DMS114 treated with DMSO at 0.1 percent for 48 hours (cell line): ENCODE results near the gene DNAAF9.
"Not testable (repeated sequence)": the region's sequence is repeated elsewhere in the genome, so short reads cannot be mapped to it uniquely, and the experiment has no call there.

ENCODE experiments used
- DNase-seq: peaks from one replicate; lab custom pipeline; 2025; ENCODE audit not compliant: unreplicated experiment; lab: John Stamatoyannopoulos, UW

DNAAF9 gene

DNA sequence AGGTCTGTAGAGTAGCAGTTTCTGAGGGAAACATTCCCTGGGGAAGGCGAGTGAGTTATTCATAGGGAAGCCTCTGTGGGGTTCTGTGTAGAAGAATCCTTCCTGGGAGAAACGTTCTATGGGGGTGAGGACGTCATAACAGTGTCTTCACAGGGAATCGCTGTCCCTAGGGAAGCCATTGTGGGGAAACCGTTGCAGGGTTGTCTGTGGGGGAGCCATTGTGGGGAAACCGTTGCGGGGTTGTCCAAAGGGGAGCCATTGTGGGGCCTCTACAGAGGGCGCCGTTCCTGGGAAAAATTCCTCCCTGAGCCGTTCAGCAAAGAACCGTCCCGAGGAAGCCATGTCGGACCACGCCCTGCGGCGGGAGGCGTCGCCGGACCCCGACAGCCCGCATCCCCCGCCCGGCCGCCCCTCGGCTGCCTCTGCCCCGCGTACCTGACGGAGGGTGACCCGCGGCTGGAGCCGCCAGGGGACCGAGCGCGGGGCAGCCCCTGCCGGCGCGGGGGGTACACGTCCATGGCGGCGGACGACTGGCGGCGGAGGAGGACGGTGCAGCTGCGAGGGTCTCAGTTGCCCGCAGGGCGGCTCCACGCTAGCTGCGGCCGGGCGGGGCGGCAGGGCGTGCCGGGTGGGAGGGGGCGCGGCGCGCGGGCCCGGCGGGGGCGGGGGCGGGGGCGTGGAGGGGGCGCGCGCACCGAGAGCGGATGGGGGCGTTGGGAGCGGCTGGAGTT, at the start of gene DNAAF9:
Gene DNAAF9, minus strand, starts transcription at position 630 of the 731 bp plus-strand sequence. Its CDS starts 112 bp downstream, at position 518.
- DNase-seq, result peak; percentile 56

- DNase-seq, result no peak
Observed at GRCh38 chr20:3456648-3457047, 49.2 kb upstream of the DNAAF9 start.

DNA sequence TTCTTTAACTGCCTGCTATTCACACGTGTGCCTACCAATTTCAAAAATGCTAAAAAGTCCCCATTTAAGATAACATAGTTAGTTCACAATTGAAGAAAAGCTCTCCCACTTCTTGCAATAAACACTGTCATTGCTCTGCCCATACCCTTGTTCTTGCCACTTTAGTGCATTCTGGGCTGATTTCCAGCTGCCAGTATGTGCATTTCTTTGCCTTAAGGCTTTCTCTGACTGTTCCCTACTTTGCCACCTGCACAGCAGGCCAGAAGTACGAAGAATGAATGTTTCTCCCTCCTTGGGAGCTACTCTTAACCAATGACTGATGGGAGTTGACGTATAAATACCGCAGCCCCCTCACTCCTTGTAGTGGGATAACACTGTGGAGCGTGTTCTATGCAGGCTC, 47.4 kb upstream of the DNAAF9 start:
- no peak for DNase-seq

- DNase-seq, result no peak
Observed at GRCh38 chr20:3452690-3453089, 45.2 kb upstream of the DNAAF9 start.

DNA sequence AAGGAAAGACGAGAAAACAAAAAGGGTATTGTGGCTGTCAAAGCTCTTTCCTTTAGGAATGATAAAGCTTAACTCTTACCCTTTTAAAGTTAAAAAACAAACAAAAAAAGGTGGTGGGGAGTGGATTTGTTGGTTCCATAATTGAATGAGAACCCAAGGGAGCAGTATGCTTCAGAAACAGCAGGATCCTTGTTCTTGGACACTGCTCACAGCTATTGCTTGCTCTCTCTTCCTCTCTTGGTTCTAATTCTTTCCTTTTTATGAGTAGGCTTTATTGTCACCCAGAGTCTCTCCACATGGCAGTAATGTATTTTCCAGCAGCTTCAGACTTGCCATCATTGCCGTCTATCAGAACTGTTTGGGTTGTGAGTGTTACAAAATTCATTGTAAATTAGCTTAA, 44.7 kb upstream of the DNAAF9 start:
- no peak for DNase-seq

DNA sequence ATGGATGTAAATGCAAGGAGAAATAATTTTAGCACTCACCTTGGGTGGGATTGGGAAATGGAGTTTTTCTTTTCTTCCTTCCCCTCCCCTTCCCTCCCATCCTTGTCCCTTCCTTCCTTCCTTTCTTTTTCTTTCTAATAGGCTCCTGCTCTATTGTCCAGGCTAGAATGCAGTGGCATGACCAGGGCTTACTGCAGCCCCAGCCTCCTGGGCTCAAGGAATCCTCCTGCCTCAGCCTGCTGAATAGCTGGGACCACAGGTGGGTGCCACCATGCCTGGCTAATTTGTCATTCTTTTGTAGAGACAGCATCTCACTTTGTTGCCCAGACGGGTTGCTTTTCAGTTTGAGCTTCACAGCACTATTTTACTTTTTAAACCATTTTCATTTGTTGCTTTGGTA, 41.9 kb upstream of the DNAAF9 start:
- no peak for DNase-seq

- no peak for DNase-seq
Observed at GRCh38 chr20:3447321-3447720, 39.9 kb upstream of the DNAAF9 start.

- no peak for DNase-seq
Observed at GRCh38 chr20:3446779-3447178, 39.3 kb upstream of the DNAAF9 start.

GRCh38 chr20:3436864-3437574, 29.6 kb upstream of the DNAAF9 start:
- no peak for DNase-seq

- no peak for DNase-seq
Observed at GRCh38 chr20:3434232-3434631, 26.8 kb upstream of the DNAAF9 start.

DNA sequence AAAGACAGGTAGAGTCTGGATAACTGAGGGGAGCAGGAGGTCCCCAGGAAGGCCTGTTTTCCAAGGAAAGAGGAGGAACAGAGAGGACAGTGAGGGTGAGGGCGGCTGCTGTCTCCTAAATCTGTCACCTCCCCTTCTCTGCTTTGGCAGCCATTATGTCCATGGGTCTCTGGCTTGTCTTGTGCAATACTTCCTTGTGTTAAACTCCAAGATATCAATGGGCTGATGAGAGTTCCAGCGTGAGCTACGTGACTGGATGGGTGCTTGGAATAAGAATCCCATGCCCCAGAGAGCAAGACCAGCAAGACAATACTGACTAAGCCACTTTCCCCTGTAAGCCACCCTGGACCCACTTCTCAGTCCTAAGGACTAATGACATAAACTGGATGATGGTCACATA, 26.3 kb upstream of the DNAAF9 start:
- no peak for DNase-seq

GRCh38 chr20:3432844-3433243, 25.4 kb upstream of the DNAAF9 start:
- no peak for DNase-seq

DNA sequence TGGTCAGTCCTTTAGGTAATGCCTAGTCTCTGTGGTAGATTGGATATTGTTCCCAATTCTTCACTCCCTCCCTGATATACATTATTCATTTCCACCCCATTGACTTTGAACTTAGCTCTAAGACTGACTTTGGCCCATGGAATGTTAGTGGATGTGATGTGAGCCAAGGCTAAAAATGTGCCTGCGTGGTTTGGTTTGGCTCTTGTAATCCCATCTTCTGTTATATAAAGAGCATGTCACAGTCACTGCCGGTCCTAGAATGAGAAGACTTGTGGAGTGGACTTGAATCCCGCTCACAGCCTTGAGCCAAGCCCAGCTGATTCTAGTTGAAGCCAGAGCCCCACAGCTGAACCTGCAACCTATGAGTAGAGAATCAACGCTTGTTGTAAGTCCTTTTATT, 23.6 kb upstream of the DNAAF9 start:
- DNase-seq, result no peak

DNA sequence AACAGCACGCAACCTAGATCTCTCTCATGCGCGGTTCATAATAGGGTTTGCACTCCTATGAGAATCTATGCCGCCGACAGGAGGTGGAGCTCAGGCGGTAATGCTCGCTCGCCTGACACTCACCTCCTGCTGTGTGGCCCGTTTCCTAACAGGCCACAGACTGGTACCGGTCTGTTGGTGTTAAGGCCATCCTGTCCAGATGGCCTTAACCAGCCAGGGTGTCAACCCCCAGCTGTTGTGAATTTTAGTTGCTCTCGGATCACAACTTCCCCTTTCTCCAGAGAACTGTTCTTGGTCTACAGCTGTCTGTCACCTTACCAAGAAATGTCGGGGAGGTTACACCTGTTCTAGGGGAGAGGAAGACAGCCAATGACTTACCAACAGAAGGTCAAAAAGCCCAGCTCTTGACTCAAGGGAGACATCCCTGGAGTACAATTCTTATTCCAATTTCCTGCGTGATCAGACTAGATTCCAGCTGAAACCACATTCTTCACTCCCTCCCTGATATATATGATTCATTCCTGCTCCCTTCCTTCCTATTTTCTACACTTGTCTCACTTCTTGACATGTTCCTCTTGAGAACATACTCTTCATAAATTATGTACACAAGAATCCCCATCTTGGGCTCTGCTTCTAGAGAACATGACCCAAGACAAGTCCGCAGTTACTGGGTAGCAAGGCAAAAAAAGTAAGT, 23.1 kb upstream of the DNAAF9 start:
- no peak for DNase-seq

DNA sequence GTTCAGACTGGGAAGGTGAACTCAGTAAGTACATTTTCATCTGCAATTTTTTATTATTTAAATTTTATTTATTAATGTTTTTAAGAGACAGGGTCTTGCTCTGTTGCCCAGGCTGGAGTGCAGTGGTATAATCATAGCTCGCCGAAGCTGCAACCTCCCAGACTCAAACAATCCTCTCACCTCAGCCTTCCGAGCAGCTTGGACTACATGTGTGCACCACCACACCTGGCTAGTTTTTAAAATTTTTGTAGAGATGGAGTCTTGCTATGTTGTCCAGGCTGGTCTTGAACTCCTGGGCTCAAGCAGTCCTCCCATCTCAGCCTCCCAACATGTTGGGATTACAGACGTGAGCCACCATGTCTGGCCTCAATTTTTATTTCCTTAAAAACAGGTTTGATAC, 19.3 kb upstream of the DNAAF9 start:
- not testable (repeated sequence) for DNase-seq

GRCh38 chr20:3423126-3423525, 15.7 kb upstream of the DNAAF9 start:
- DNase-seq, result no peak

- DNase-seq, result no peak
Observed at GRCh38 chr20:3421985-3422384, 14.5 kb upstream of the DNAAF9 start.

GRCh38 chr20:3420211-3420707, 12.8 kb upstream of the DNAAF9 start:
- no peak for DNase-seq

DNA sequence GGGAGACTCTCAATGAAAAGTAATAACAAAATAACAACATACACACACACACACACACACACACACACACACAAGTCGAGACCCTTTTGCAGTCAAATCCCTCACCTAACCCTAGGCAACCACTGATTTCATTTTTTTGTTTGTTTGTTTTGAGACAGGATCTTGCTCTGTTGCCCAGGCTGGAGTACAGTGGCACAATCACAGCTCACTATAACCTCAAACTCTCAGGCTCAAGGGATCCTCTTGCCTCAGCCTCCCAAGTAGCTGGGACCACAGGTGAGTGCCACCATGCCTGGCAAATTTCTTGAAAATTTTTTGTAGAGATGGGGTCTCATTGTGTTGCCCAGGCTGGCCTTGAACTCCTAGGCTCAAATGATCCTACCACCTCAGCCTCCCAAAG, 10.7 kb upstream of the DNAAF9 start:
- not testable (repeated sequence) for DNase-seq

DNA sequence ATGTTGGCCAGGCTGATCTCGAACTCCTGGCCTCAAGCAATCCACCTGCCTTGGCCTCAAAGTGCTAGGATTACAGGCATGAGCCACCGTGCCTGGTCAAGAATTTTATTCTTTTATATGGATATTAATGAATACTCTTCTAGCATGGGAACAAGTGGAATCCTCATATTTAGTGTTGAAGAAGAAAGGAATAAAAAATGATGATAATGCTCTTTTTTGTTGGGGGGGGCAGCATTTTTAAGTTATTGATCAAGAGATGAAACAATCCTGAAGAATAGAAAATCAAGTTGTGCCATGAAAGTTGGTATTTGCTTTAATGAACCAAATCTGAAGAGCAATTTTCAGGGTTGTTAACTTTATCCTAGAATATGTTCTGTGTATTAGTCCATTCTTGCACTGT, 6.7 kb upstream of the DNAAF9 start:
- no peak for DNase-seq

- DNase-seq, result no peak
Observed at GRCh38 chr20:3413393-3413889, 6.0 kb upstream of the DNAAF9 start.
